Measurements from ENCODE around the gene KMT2A. TPM values are rescaled to one million over a fixed set of nuclear protein-coding genes. Genes with fewer than 3 reads are reported as not detected.
A peak's percentile ranks its signal among the peaks of the same experiment; 100 is the strongest.

The KMT2A gene
- total RNA-seq, 4 donors from 2014 or later, result 74.5 to 175 (median 90.8) TPM

- Histone ChIP-seq H3K4me1 (peaks cover 22 to 33% of the 10 kb centered on the region in 2 donors), H3K9me3 (no peaks in the 10 kb centered on the region), H3K27me3 (no peaks in the 10 kb centered on the region), H3K4me3 (replicated peaks in 1 of 3) (peak overlapping the region in 1 of 3 donors; percentile 85), H3K36me3 (peaks cover 0 to 2% of the 10 kb centered on the region in 2 donors), H3K27ac (no peak overlapping the region)
- intact Hi-C loops (cut with DNase I), result no loop called here
- DNase-seq, result no peak
- TF ChIP-seq POLR2A (IDR thresholded peaks at IDR 0.05), result no peak
- WGBS, 2 donors, result 53 to 63% methylated on average over 4 to 5 of the region's 5 CpGs
Observed at GRCh38 chr11:118529584-118530175, 93.4 kb downstream of the KMT2A start.

GRCh38 chr11:118530180-118530682, 93.9 kb downstream of the KMT2A start:
- TF ChIP-seq CTCF (IDR thresholded peaks at IDR 0.05) (no peak), POLR2A (IDR thresholded peaks at IDR 0.05) (no peak)
- peak overlapping the region; percentile 53 to 85 (median 78) for H3K4me3 ChIP-seq (replicated peaks in 1 of 3)
- peaks cover 22 to 33% of the 10 kb centered on the region in 2 donors for H3K4me1 ChIP-seq
- H3K36me3 ChIP-seq, result no peaks in the 10 kb centered on the region
- H3K27ac ChIP-seq, result peak overlapping the region in 2 of 3 donors; percentile 66 to 77
- H3K9me3 ChIP-seq, result no peaks in the 10 kb centered on the region
- intact Hi-C loops (cut with DNase I), result no loop called here
- peak in 1 of 2 donors; percentile 11 for DNase-seq
- 4 to 8% methylated on average over 12 to 19 of the region's 31 CpGs for WGBS, 2 donors
- no peaks in the 10 kb centered on the region for H3K27me3 ChIP-seq

- peak within 1 kb of the TSS; percentile 53 to 85 (median 78) for H3K4me3 ChIP-seq (replicated peaks in 1 of 3)
- WGBS, 2 donors, result 3% methylated on average over 28 to 32 of the region's 94 CpGs
- peaks cover 22 to 33% of the 10 kb centered on the region in 2 donors for H3K4me1 ChIP-seq
- peak; percentile 72 to 74 for DNase-seq
- H3K27ac ChIP-seq, result peak within 1 kb of the TSS in 2 of 3 donors; percentile 66 to 77
- H3K9me3 ChIP-seq, result no peaks in the 10 kb centered on the region
- no peaks in the 10 kb centered on the region for H3K27me3 ChIP-seq
- intact Hi-C loops (cut with DNase I), result no loop called here
- TF ChIP-seq CTCF (IDR thresholded peaks at IDR 0.05) (no peak), POLR2A (IDR thresholded peaks at IDR 0.05) (peak in 1 of 2 donors; percentile 54)
- no peaks in the 10 kb centered on the region for H3K36me3 ChIP-seq
Observed at GRCh38 chr11:118530683-118531596, 94.6 kb downstream of the KMT2A start, which contains the start of gene TMEM25. TSS of gene TMEM25 (plus strand) at chr11:118531192. CDS start at chr11:118531802, 610 bp downstream.

- intact Hi-C loops (cut with DNase I), result no loop called here
- Histone ChIP-seq H3K9me3 (no peaks in the 10 kb centered on the region), H3K4me1 (peaks cover 22 to 33% of the 10 kb centered on the region in 2 donors), H3K27me3 (no peaks in the 10 kb centered on the region), H3K27ac (peak overlapping the region in 2 of 3 donors; percentile 40 to 77), H3K36me3 (no peaks in the 10 kb centered on the region), H3K4me3 (replicated peaks in 1 of 3) (peak overlapping the region; percentile 53 to 85 (median 78))
- 13 to 24% methylated on average over 11 to 12 of the region's 12 CpGs for WGBS, 2 donors
- DNase-seq, result peak in 1 of 2 donors; percentile 31
- TF ChIP-seq CTCF (IDR thresholded peaks at IDR 0.05) (no peak), POLR2A (IDR thresholded peaks at IDR 0.05) (no peak)
Observed at GRCh38 chr11:118531597-118532084, 95.3 kb downstream of the KMT2A start.

- no peaks in the 10 kb centered on the region for H3K27me3 ChIP-seq
- no peak overlapping the region for H3K4me3 ChIP-seq (replicated peaks in 1 of 3)
Observed at GRCh38 chr11:118532091-118532490, 95.8 kb downstream of the KMT2A start.

More at GRCh38 chr11:118532091-118532490, 95.8 kb downstream of the KMT2A start:
- TF ChIP-seq POLR2A (IDR thresholded peaks at IDR 0.05) (no peak), CTCF (IDR thresholded peaks at IDR 0.05) (no peak)
- intact Hi-C loops (cut with DNase I), result no loop called here
- Histone ChIP-seq H3K4me1 (peaks cover 22 to 29% of the 10 kb centered on the region in 2 donors), H3K36me3 (no peaks in the 10 kb centered on the region), H3K27ac (peak overlapping the region in 2 of 3 donors; percentile 40 to 77), H3K9me3 (no peaks in the 10 kb centered on the region)
- WGBS, 2 donors, result 58% methylated on average over 5 of the region's 10 CpGs; no CpG with 5 or more reads in 1 of the 2 donors
- DNase-seq, result no peak

Measured in thyroid gland (tissue), 4 donors.